Inferior parietal cortex (tissue), 1 donor: Measurements from ENCODE around the gene RTP5.
A peak's percentile ranks its signal among the peaks of the same experiment; 100 is the strongest.
"Not testable (repeated sequence)": the region's sequence is repeated elsewhere in the genome, so short reads cannot be mapped to it uniquely, and the experiment has no call there.

ENCODE experiments used
- DNase-seq: peaks from one replicate; pipeline ENCODE4 v3.0.0-alpha.2; 2016; ENCODE audit errors: extremely low spot score

The RTP5 gene

GRCh38 chr2:241870611-241871537 is 1.3 kb downstream of the RTP5 start:
- no peak for DNase-seq

GRCh38 chr2:241871538-241872312 is 2.2 kb downstream of the RTP5 start:
- DNase-seq, result no peak

GRCh38 chr2:241872313-241872642 is 2.7 kb downstream of the RTP5 start:
- no peak for DNase-seq

GRCh38 chr2:241873081-241873802 is 3.7 kb downstream of the RTP5 start:
- no peak for DNase-seq

- no peak for DNase-seq
Observed at GRCh38 chr2:241873803-241874110, 4.2 kb downstream of the RTP5 start.

DNA sequence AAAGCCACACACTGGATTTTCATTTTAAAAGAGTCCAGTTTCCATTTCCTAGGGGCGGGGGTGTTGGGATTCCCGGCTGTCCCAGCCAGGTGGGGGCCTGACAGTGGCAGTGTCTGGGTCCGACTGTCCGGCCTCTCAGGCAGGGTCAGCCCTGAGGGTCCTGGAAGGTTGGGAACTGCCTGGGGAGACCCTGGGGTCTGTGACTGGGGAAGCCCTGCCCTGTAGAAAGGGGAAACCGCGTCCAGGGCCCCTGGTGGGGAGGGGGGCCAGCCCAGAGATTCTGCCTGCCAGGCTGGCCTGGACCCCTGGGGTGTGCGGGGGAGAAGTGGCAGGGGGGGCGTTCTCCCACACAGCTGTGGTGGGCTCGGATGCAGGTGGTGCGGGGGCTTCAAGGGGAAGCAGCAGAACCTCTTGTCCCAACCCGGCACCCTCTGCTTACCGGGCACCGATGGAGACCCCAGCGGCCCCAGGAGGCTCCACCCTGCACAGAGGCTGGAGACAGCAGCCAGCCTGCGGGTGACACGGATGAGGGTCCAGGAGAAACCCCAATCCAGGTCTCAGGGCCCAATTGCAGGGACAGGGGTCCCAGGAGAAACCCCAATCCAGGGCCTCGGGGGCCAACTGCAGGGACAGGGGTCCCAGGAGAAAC is 4.9 kb downstream of the RTP5 start:
- no peak for DNase-seq

DNA sequence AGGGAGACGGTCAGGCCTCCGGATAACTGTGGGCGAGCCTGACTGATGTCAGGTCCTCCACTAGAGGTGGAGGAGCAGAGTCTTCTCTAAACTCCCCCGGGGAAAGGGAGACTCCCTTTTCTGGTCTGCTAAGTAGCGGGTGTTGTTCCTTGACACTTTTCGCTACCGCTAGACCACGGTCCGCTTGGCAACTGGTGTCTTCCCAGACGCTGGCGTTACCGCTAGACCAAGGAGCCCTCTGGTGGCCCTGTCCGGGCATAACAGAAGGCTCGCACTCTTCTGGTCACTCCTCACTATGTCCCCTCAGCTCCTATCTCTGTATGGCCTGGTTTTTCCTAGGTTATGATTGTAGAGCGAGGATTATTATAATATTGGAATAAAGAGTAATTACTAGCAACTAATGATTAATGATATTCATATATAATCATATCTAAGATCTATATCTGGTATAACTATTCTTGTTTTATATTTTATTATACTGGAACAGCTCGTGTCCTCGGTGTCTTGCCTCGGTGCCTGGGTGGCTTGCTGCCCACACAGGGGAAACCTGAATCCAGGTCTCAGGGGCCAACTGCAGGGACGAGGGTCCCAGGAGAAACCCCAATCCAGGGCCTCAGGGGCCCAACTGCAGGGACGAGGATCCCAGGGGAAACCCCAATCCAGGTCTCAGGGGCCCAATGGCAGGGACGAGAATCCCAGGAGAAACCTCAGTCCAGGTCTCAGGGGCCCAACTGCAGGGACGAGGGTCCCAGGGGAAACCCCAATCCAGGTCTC is 6.4 kb downstream of the RTP5 start:
- DNase-seq, result not testable (repeated sequence)

- no peak for DNase-seq
Observed at GRCh38 chr2:241876528-241877196, 7.1 kb downstream of the RTP5 start.

GRCh38 chr2:241877197-241877685 is 7.7 kb downstream of the RTP5 start:
- no peak for DNase-seq

DNA sequence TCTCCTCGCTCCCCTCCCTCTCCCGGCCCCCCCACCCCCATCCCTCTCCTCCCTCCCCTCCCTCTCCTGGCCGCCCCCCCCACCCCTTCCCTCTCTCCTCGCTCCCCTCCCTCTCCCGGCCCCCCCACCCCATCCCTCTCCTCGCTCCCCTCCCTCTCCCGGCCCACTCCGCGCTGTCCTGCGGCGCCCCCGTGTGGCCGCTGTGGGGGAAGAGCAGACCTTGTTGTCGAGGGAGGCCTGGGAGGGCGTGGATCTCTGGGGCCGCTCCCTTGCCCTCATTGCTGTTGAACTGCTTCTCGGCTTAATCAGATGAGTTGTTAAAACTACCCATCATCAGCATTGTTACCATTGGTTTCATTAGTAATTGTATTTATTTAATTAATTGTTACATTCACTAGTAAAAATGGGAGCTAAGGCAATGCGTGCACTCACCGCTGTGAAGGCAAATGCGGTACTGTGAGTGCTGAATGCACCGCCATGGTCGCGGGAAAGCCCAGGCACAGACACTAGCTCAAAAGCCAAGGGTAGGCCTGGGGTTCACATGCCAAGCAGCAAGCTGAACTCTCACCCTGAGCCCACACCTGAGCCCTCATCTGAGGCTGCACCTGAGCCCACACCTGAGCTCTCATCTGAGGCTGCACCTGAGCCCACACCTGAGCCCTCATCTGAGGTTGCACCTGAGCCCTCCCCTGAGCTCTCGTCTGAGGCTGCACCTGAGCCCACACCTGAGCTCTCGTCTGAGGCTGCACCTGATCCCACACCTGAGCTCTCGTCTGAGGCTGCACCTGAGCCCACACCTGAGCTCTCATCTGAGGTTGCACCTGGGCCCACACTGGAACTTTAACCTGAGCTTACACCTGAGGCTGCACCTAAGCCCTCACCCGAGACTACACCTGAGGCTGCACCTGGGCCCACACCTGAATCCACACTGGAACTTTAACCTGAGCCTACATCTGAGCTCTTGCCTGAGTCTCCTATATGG is 8.8 kb downstream of the RTP5 start:
- peak; percentile 85 for DNase-seq

DNA sequence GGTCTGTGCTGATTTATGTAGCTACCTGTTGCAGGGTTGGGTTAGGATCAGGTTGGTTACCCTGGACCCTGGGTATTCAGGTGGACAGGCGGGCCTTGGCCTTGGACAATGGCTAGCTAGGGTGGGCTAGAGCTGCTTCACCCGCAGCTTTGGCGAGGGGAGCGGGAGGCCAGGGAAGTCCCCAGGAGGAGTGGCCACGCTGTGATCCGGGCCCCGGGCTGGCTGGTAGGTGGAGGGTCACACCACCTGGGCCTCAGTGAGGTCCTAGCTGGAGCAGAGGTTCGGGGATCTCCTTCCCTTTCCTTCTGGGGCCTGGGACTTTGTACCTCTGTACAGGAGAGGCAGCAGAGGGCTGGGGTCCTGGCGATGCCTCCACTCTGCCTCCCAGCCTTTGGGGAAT is 9.8 kb downstream of the RTP5 start:
- no peak for DNase-seq

GRCh38 chr2:241880311-241881073 is 11.0 kb downstream of the RTP5 start:
- no peak for DNase-seq

DNA sequence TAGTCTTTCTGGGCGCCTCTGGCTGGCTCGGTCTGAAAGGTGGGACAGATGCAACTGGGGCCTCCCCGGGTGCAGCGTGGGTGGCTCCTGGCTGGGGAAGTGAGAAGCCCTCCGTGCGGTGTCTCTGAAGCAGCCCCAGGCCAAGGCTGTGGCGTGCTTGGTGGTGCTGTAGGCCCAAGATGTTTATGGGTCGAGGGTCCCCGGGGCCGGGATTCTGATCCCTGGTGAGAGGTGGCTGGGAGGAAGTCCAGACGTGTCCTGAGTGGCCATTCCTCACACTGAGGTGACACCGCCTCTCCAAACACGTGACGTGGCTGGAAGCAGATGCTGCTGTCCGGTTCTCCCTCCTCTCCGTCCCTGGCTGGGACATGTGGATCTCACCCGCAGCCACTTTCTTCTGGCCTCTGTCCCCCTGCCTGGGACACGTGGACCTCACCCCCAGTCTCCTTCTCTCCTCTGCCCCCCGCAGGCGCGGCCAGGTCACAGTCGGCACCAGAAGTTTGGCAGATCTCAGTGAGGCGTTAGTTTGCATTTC is 12.6 kb downstream of the RTP5 start:
- DNase-seq, result no peak

DNA sequence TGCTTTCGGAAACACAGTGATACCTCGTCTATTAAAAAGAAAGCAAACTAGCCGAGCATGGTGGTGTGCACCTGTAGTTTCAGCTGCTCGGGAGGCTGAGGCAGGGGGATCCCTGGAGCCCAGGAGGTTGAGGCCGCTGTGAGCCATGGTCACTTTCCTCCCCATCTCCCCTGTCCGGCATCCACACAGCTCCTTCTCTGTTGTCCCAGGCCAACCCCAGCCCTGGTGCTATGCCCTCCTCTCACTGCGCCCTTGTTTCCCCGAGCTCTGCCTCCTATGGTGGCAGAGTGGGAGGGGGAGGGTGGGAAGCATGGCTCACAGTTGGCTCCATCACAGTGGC is 15.4 kb downstream of the RTP5 start:
- no peak for DNase-seq

- no peak for DNase-seq
Observed at GRCh38 chr2:241885291-241885945, 15.9 kb downstream of the RTP5 start.

GRCh38 chr2:241885946-241886643 is 16.6 kb downstream of the RTP5 start:
- DNase-seq, result no peak

- no peak for DNase-seq
Observed at GRCh38 chr2:241886840-241887447, 17.4 kb downstream of the RTP5 start.
